A549 treated with AZD9567 at 1 μM for 4 hours (cell line): Measurements from ENCODE around the gene UGT1A4. TPM values are rescaled to one million over a fixed set of nuclear protein-coding genes. Genes with fewer than 3 reads are reported as not detected.

Experiments used
- total RNA-seq: library from RNA; stranded (reverse); fragments of 200-300 nt; extraction: Qiagen RNA extraction; gene quantifications from 5 replicates; pipeline ENCODE4 v1.2.3, GENCODE V29; 2022; ENCODE audit not compliant: insufficient read depth

The UGT1A4 gene
- not detected in 5 replicates for total RNA-seq

DNA sequence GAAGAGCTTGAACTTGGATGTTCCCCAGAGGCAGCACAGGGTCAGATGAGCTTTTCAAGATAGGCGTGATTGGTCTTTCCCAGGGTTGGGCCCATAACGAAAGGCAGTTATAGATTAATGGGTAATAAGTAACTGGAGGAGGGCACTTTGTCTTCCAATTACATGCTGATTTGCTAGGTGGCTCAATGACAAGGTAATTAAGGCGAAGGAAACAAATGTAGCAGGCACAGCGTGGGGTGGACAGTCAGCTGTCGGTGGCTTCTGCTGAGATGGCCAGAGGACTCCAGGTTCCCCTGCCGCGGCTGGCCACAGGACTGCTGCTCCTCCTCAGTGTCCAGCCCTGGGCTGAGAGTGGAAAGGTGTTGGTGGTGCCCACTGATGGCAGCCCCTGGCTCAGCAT is at the start of gene UGT1A4:
TSS of gene UGT1A4 (plus strand) at position 185 of the 400 bp plus-strand sequence. CDS start at position 270, 85 bp downstream.

DNA sequence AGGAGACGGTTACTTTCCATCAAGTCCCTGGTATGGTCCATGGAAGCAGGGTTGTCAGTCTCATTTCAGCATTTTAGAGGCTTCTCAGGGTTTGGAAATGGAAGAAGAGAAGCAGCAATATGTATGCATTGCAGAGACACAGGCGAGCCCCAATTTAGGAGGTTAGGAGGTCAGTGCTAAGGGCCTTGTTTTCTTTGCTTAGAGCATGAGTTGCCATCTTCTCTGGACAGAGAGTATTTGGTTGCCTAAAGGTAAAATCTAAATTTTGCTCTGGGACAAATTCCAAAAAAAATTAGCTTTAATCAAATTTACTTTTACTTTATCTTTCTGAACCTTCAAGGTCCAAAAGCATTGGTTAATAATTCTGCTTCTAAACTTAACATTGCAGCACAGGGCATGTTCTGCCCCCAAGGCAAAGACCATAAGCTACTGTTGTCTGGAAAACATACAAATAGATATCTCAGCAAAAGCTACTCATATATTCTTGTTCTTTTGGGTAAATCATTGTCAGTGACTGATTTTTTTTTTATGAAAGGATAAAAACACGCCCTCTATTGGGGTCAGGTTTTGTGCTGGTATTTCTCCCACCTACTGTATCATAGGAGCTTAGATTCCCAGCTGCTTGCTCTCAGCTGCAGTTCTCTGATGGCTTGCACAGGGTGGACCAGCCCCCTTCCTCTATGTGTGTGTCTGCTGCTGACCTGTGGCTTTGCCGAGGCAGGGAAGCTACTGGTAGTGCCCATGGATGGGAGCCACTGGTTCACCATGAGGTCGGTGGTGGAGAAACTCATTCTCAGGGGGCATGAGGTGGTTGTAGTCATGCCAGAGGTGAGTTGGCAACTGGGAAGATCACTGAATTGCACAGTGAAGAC is 47.0 kb upstream of the UGT1A4 start, which contains the start of gene UGT1A9:
TSS of gene UGT1A9 (plus strand) at position 609 of the 872 bp plus-strand sequence. CDS start at position 646, 37 bp downstream.

DNA sequence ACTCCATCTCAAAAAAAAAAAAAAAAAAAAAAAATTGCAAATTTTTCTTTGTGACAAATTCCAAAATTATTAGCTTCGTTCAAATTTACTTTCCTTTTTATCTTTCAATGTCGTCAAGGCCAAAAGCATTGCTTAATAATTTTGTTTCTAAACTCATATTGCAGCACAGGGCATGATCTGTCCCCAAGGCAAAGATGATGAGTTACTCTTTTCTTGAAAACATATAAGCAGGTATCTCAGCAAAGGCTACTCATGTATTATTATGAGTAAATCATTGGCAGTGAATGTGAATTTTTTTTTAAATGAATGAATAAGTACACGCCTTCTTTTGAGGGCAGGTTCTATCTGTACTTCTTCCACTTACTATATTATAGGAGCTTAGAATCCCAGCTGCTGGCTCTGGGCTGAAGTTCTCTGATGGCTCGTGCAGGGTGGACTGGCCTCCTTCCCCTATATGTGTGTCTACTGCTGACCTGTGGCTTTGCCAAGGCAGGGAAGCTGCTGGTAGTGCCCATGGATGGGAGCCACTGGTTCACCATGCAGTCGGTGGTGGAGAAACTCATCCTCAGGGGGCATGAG is 36.9 kb upstream of the UGT1A4 start, which contains the start of gene UGT1A7:
TSS of gene UGT1A7 (plus strand) at position 381 of the 579 bp plus-strand sequence. CDS start at position 418, 37 bp downstream.

DNA sequence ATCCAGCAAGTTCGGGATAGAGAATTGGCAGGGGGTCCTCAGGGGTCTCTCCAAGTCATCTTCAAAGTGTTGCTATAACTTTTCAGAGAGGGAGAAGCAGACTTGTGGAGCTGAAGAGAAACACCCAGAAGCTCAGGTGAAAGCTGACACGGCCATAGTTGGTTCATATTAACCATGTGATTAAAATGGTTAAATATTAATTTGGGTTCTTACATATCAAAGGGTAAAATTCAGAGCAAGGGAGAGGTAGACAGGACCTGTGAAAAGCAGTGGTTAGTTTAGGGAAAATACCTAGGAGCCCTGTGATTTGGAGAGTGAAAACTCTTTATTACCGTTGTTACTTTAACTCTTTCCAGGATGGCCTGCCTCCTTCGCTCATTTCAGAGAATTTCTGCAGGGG is 25.9 kb upstream of the UGT1A4 start, which contains the start of gene UGT1A6:
TSS of gene UGT1A6 (plus strand) at position 243 of the 400 bp plus-strand sequence. CDS start at position 358, 115 bp downstream.

DNA sequence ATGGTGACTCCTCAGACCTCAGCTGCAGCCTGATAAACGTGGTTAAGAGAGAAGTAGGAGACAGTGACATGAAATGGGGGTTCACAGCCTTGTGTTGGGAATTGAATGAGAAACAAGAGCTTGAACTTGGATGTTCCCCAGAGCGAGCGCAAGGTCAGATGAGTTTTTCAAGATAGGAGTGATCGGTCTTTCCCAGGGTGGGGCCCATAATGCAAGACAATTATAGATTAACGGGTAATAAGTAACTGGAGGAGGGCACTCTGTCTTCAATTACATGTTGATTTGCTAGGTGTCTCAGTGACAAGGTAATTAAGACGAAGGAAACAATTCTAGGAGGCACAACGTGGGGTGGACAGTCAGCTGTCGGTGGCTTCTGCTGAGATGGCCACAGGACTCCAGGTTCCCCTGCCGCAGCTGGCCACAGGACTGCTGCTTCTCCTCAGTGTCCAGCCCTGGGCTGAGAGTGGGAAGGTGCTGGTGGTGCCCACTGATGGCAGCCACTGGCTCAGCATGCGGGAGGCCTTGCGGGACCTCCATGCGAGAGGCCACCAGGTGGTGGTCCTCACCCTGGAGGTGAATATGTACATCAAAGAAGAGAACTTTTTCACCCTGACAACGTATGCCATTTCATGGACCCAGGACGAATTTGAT is 5.8 kb upstream of the UGT1A4 start, which contains the start of gene UGT1A5:
TSS of gene UGT1A5 (plus strand) at position 297 of the 651 bp plus-strand sequence. CDS start at position 382, 85 bp downstream.

DNA sequence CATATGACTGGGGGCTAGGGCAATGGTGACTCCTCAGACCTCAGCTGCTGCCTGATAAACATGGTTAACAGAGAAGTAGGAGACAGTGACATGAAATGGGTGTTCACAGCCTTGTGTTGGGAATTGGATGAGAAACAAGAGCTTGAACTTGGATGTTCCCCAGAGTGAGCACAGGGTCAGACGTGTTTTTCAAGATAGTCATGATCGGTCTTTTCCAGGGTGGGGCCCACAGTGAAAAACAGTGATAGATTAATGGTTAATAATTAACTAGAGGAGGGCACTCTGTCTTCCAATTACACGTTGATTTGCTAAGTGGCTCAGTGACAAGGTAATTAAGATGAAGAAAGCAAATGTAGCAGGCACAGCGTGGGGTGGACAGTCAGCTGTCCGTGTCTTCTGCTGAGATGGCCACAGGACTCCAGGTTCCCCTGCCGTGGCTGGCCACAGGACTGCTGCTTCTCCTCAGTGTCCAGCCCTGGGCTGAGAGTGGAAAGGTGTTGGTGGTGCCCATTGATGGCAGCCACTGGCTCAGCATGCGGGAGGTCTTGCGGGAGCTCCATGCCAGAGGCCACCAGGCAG is 10.3 kb downstream of the UGT1A4 start, which contains the start of gene UGT1A3:
TSS of gene UGT1A3 (plus strand) at position 320 of the 579 bp plus-strand sequence. CDS start at position 405, 85 bp downstream.

DNA sequence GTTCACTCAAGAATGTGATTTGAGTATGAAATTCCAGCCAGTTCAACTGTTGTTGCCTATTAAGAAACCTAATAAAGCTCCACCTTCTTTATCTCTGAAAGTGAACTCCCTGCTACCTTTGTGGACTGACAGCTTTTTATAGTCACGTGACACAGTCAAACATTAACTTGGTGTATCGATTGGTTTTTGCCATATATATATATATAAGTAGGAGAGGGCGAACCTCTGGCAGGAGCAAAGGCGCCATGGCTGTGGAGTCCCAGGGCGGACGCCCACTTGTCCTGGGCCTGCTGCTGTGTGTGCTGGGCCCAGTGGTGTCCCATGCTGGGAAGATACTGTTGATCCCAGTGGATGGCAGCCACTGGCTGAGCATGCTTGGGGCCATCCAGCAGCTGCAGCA is 41.5 kb downstream of the UGT1A4 start, which contains the start of gene UGT1A1:
TSS of gene UGT1A1 (plus strand) at position 228 of the 400 bp plus-strand sequence. CDS start at position 246, 18 bp downstream.

DNA sequence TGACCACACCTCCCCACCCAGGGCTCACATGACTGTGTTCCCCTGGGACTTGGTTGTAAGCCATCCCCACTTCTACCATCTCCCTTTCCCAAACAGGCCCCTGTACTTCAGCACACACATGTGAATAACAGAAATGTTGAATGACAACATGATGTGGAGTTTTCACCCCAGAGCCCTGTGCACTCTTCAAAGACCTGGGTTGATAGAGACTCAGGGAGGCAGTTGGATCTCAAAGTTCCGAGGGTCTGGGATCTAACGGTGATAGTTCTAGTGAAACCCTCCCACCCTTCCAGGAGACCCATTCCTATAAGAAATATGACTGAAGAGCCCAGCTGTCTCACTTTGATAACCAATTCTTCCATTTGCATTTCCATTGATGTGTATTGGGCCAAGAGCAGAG is 59.5 kb downstream of the UGT1A4 start, which contains the start of gene MROH2A:
TSS of gene MROH2A (plus strand) at position 301 of the 400 bp plus-strand sequence. CDS start 1,029 bp downstream, outside the sequence.

Other genes with a start within 250 kb of the UGT1A4 start
- gene USP40, start 152.0 kb upstream of the UGT1A4 start, total RNA-seq: 21.9 to 22.7 TPM (median 22.1 TPM) in 5 replicates
- gene UGT1A8, start 101.1 kb upstream of the UGT1A4 start, total RNA-seq: 0.08 to 1.9 TPM (median 0.10 TPM) in 3 of 5 replicates, not detected in the others
- 0.13 to 0.17 TPM in 2 of 5 replicates, not detected in the others for gene UGT1A10, start 82.3 kb upstream of the UGT1A4 start, total RNA-seq
- 3.3 to 5.2 TPM (median 4.0 TPM) in 5 replicates for gene UGT1A9, start 46.8 kb upstream of the UGT1A4 start, total RNA-seq
- gene UGT1A7, start 36.8 kb upstream of the UGT1A4 start, total RNA-seq: 2.8 to 6.2 TPM (median 3.3 TPM) in 5 replicates
- 0.52 to 1.2 TPM (median 1.2 TPM) in 4 of 5 replicates, not detected in the other for gene UGT1A6, start 25.8 kb upstream of the UGT1A4 start, total RNA-seq
- gene UGT1A5, start 5.8 kb upstream of the UGT1A4 start, total RNA-seq: not detected in 5 replicates
- gene UGT1A3, start 10.3 kb downstream of the UGT1A4 start, total RNA-seq: 0.06 to 0.13 TPM (median 0.08 TPM) in 3 of 5 replicates, not detected in the others
- gene UGT1A1, start 41.5 kb downstream of the UGT1A4 start, total RNA-seq: 0.82 to 0.99 TPM (median 0.93 TPM) in 4 of 5 replicates, not detected in the other
- 0.18 to 0.21 TPM (median 0.19 TPM) in 4 of 5 replicates, not detected in the other for gene MROH2A, start 59.6 kb downstream of the UGT1A4 start, total RNA-seq
- 56.2 to 79.4 TPM (median 58.4 TPM) in 5 replicates for gene HJURP, start 135.8 kb downstream of the UGT1A4 start, total RNA-seq
- gene TRPM8, start 198.6 kb downstream of the UGT1A4 start, total RNA-seq: 0.24 to 0.38 TPM (median 0.28 TPM) in 3 of 5 replicates, not detected in the others